ENCODE data around the gene ADAMTS3. TPM values are rescaled to one million over a fixed set of nuclear protein-coding genes. Genes with fewer than 3 reads are reported as not detected.

The ADAMTS3 gene
- total and polyA plus RNA-seq, 8 donors = 0.13 to 6.8 (median 0.24) TPM; not detected in 2

- Histone ChIP-seq H3K27ac (no peak overlapping the region), H3K27me3 (no peaks in the 10 kb centered on the region), H3K4me1 (peaks cover 0 to 19% (median 0%) of the 10 kb centered on the region in 4 donors), H3K4me3 (no peak overlapping the region), H3K36me3 (no peaks in the 10 kb centered on the region), H3K9me3 (no peaks in the 10 kb centered on the region)
- intact Hi-C loops (cut with DNase I; ENCODE audit: low total_unique reads) = no loop called here
- WGBS, 5 donors = 69 to 82% (median 78%) methylated on average over 6 of the region's 6 CpGs
- TF ChIP-seq CTCF (IDR thresholded peaks at IDR 0.05) = no peak
- TF ChIP-seq POLR2AphosphoS5 (IDR thresholded peaks at IDR 0.05) = no peak
- no peak for TF ChIP-seq POLR2A (IDR thresholded peaks at IDR 0.05)
- no peak for TF ChIP-seq EP300 (IDR thresholded peaks at IDR 0.05)
- DNase-seq = no peak
Observed at GRCh38 chr4:72320223-72320948, 248.6 kb downstream of the ADAMTS3 start.

GRCh38 chr4:72319601-72320021 is 249.4 kb downstream of the ADAMTS3 start:
- Histone ChIP-seq H3K27me3 (no peaks in the 10 kb centered on the region), H3K36me3 (no peaks in the 10 kb centered on the region), H3K9me3 (no peaks in the 10 kb centered on the region), H3K4me1 (peaks cover 0 to 27% (median 5%) of the 10 kb centered on the region in 4 donors), H3K4me3 (no peak overlapping the region), H3K27ac (no peak overlapping the region)
- TF ChIP-seq POLR2AphosphoS5 (IDR thresholded peaks at IDR 0.05) (no peak), CTCF (IDR thresholded peaks at IDR 0.05) (no peak)
- intact Hi-C loops (cut with DNase I; ENCODE audit: low total_unique reads) = no loop called here
- WGBS, 5 donors = 52 to 68% (median 60%) methylated on average over 4 of the region's 4 CpGs
- no peak for DNase-seq

DNA sequence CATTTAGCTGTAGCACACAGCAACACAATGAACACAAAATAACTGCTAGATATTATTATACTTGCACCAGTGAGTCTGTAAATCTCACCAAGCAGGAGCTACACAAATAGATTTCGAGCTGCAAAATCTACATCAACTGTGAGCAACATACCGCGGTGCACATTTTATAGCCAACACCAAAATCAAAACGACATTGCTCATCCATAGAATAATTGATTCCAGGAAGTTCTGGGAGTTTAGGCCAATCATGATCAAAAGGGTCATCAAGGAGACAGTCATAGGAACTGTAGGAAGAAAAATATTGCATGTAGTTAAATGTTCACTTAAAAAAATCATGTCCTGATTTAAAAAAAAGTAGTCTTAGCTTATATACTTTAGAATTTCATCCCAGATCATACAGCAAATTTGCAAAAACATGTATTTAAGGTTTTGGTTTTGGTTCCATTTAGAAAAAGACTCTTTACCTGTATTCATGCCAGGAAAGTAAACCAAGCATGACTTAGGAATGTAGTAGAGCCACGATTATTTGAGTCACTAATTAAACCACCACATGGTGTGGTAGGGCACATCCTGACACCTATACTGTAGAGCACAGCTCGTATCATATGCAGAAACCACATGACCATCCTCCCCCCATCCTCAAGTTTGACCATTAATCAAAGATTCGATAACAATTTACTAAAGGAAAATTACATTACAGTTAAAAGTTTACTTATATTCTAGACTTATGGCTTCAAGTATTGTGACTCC is 250.4 kb downstream of the ADAMTS3 start:
- Histone ChIP-seq H3K4me1 (peaks cover 0 to 28% (median 6%) of the 10 kb centered on the region in 4 donors), H3K4me3 (no peak overlapping the region), H3K36me3 (no peaks in the 10 kb centered on the region), H3K27me3 (no peaks in the 10 kb centered on the region), H3K27ac (no peak overlapping the region), H3K9me3 (no peaks in the 10 kb centered on the region)
- TF ChIP-seq EP300 (IDR thresholded peaks at IDR 0.05) (no peak), POLR2A (IDR thresholded peaks at IDR 0.05) (no peak), CTCF (IDR thresholded peaks at IDR 0.05) (no peak), POLR2AphosphoS5 (IDR thresholded peaks at IDR 0.05) (no peak)
- intact Hi-C loops (cut with DNase I; ENCODE audit: low total_unique reads) = no loop called here
- no peak for DNase-seq
- 69 to 72% (median 70%) methylated on average over 7 of the region's 7 CpGs for WGBS, 5 donors

DNA sequence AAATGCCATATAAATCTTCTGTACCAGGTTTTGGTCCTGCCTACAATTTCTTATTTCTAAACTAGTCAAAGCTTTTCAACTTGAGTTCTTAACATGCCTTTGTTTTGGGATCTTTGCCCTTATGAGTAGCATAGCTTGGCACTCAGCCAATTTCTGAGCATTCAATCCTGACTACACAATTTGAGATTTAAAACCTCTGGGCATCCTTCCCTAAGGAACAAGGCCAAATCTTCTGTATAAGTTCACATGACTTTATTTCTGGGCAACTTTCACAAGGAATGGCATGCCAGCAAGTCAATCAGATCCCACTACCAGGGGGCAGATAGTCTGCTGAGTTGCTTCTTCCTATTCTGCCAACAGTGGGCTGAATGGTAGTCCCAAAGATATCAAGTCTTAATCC is 254.2 kb downstream of the ADAMTS3 start:
- no peaks in the 10 kb centered on the region for H3K36me3 ChIP-seq
- peak in 1 of 2 donors; percentile 72 for DNase-seq
- H3K27me3 ChIP-seq = no peaks in the 10 kb centered on the region
- peaks cover 0 to 39% (median 11%) of the 10 kb centered on the region in 4 donors for H3K4me1 ChIP-seq
- intact Hi-C loops (cut with DNase I; ENCODE audit: low total_unique reads) = no loop called here
- no peaks in the 10 kb centered on the region for H3K9me3 ChIP-seq
- TF ChIP-seq POLR2A (IDR thresholded peaks at IDR 0.05) = no peak
- no peak for TF ChIP-seq EP300 (IDR thresholded peaks at IDR 0.05)
- no peak for TF ChIP-seq POLR2AphosphoS5 (IDR thresholded peaks at IDR 0.05)
- no peak for TF ChIP-seq CTCF (IDR thresholded peaks at IDR 0.05)
- no peak overlapping the region for H3K4me3 ChIP-seq
- H3K27ac ChIP-seq = no peak overlapping the region

Measured in stomach (tissue), 9 donors.